K562 (cell line): ENCODE data around the gene FADD. TPM values are rescaled to one million over a fixed set of nuclear protein-coding genes. Genes with fewer than 3 reads are reported as not detected.

Experiments
- ATAC-seq: fragments of 200-7000 bp; cut with Tn5 transposase; 3 replicates; pipeline ENCODE4 v1.9.1; 2020; ENCODE audit warnings: moderate library complexity
- BruUV-seq: library from RNA; stranded (reverse); fragments of 400-500 nt; replicated peaks from 2 replicates; lab custom pipeline; 2021; lab: Mats Ljungman, UMichigan
- CTCF ChIA-PET: fragments of 300-600 bp; formaldehyde crosslinking; extraction: SDS; loops from one replicate; lab custom pipeline; 2021; ENCODE audit warnings: low intra/inter-chr PET ratio; lab: Yijun Ruan, JAX
- POLR2A ChIA-PET: fragments of 300-600, 350-650 bp; sonication (Branson Sonifier 250); formaldehyde crosslinking; extraction: SDS; loops from one replicate; lab custom pipeline; 2021; ENCODE audit warnings: antibody characterized with exemption, inconsistent platforms; lab: Yijun Ruan, JAX
- DNase-seq, 4 experiments: peaks; one replicate each; pipeline versions ENCODE4 v3.0.0 to v3.0.0-alpha.2; 2011 to 2018; ENCODE audit warnings: low spot score in 3 of 4, mixed read lengths in 3 of 4; ENCODE audit errors: extremely low read depth in 1 of 4
- FAIRE-seq: peaks from 2 replicates; lab custom pipeline; 2011; peaks lifted over from hg19 to GRCh38; lab: Jason Lieb, UNC
- H2AFZ ChIP-seq: 2 replicates; pipeline ENCODE4 v1.6.0; 2011; ENCODE audit warnings: low read depth, low read length, control low read depth, inconsistent platforms
- H3K27ac ChIP-seq: fragments of 200-600 bp; 3 replicates; pipeline ENCODE4 v1.8.0; 2011; ENCODE audit warnings: low read depth, mild to moderate bottlenecking, control low read depth, inconsistent platforms, low read length, moderate library complexity, mixed read lengths; ENCODE audit errors: extremely low read depth
- H3K27me3 ChIP-seq, 2 experiments: fragments of 300-600 bp in 1 of 2; 2 replicates in 1 of 2; 3 replicates in 1 of 2; pipeline versions ENCODE4 v1.6.0 to v1.8.0; 2011; ENCODE audit warnings: inconsistent platforms in 2 of 2, low read length in 2 of 2, mild to moderate bottlenecking in 1 of 2, mixed read lengths in 1 of 2, moderate library complexity in 1 of 2; ENCODE audit not compliant: control insufficient read depth in 2 of 2, insufficient read depth in 2 of 2
- H3K36me3 ChIP-seq: fragments of 300-600 bp; 3 replicates; pipeline ENCODE4 v1.8.0; 2011; ENCODE audit warnings: mild to moderate bottlenecking, low read length, inconsistent platforms; ENCODE audit not compliant: control insufficient read depth, insufficient read depth
- H3K4me1 ChIP-seq, 2 experiments: fragments of 200-600 bp in 1 of 2; replicated peaks in 1 of 2; 2 replicates in 1 of 2; 3 replicates in 1 of 2; pipeline versions ENCODE4 v1.5.1 to v1.8.0; 2011; ENCODE audit warnings: inconsistent platforms in 2 of 2, low read length in 2 of 2, mild to moderate bottlenecking in 1 of 2, mixed read lengths in 1 of 2, moderate library complexity in 1 of 2; ENCODE audit not compliant: control insufficient read depth in 2 of 2, insufficient read depth in 2 of 2
- H3K4me2 ChIP-seq: 2 replicates; pipeline ENCODE4 v1.6.1; 2011; ENCODE audit warnings: low read length, control low read depth, inconsistent platforms, mixed read lengths; ENCODE audit not compliant: insufficient read depth
- H3K4me3 ChIP-seq: fragments of 200-600 bp; sonication (generic), shearing (Covaris generic); 2 replicates; pipeline ENCODE4 v1.5.1; 2016; ENCODE audit warnings: control low read depth, inconsistent platforms
- H3K79me2 ChIP-seq: fragments of 200-600 bp; 3 replicates; pipeline ENCODE4 v1.8.0; 2011; ENCODE audit warnings: low read length, inconsistent platforms; ENCODE audit not compliant: control insufficient read depth, insufficient read depth
- H3K9ac ChIP-seq, 2 experiments: 2 replicates each; pipeline versions ENCODE4 v1.6.0 to v1.6.1; 2011; ENCODE audit warnings: low read depth in 2 of 2, low read length in 2 of 2, control low read depth in 1 of 2, inconsistent platforms in 1 of 2, mild to moderate bottlenecking in 1 of 2, mixed read lengths in 1 of 2; ENCODE audit not compliant: insufficient read depth in 1 of 2
- H3K9me1 ChIP-seq: one replicate; pipeline ENCODE4 v1.6.0; 2011; ENCODE audit warnings: inconsistent platforms, mild to moderate bottlenecking, low read length, moderate library complexity; ENCODE audit not compliant: control insufficient read depth, insufficient read depth
- H3K9me3 ChIP-seq: replicated peaks from 2 replicates; pipeline ENCODE4 v1.5.1; 2011; ENCODE audit warnings: low read depth, low read length, inconsistent platforms; ENCODE audit not compliant: control insufficient read depth, insufficient read depth
- H4K20me1 ChIP-seq: replicated peaks from 2 replicates; pipeline ENCODE4 v1.6.1; 2011; ENCODE audit warnings: low read length, inconsistent platforms, mixed read lengths; ENCODE audit not compliant: control insufficient read depth, insufficient read depth
- BCOR ChIP-seq: fragments of 450-650 bp; IDR thresholded peaks from 2 replicates; pipeline ENCODE4 v1.6.1; 2016
- CBFA2T2 ChIP-seq: fragments of 450-650 bp; conservative IDR thresholded peaks from 2 replicates; pipeline ENCODE4 v1.6.1; 2017; ENCODE audit warnings: mild to moderate bottlenecking
- CBX3 ChIP-seq, 2 experiments: IDR thresholded peaks; 1 replicate in 1 of 2; 2 replicates in 1 of 2; pipeline ENCODE4 v1.6.1; 2012; ENCODE audit warnings: inconsistent platforms in 2 of 2, low read length in 2 of 2, borderline replicate concordance in 1 of 2, control low read depth in 1 of 2
- EP300 ChIP-seq: IDR thresholded peaks from 2 replicates; pipeline ENCODE4 v1.6.1; 2012; ENCODE audit warnings: low read length, improper control_type of control experiment
- ETV6 ChIP-seq, 3 experiments: fragments of 150-350 bp in 1 of 3; sonication (generic) in 1 of 3; formaldehyde crosslinking in 1 of 3; IDR thresholded peaks; 2 replicates each; pipeline versions ENCODE4 v1.6.1 to v1.8.0; 2014 to 2022; ENCODE audit warnings: borderline replicate concordance in 2 of 3, low read depth in 2 of 3, antibody characterized with exemption in 1 of 3, low read length in 1 of 3, mild to moderate bottlenecking in 1 of 3, missing genetic modification reagents in 1 of 3
- HIVEP1 ChIP-seq: fragments of 250-450 bp; sonication (Bioruptor Pico); IDR thresholded peaks from 2 replicates; pipeline ENCODE4 v1.4.0; 2020; ENCODE audit warnings: mild to moderate bottlenecking
- MAFF ChIP-seq: IDR thresholded peaks from 2 replicates; pipeline ENCODE4 v1.6.1; 2012; ENCODE audit warnings: low read length, improper control_type of control experiment
- POLR3A ChIP-seq: IDR thresholded peaks from 2 replicates; pipeline ENCODE4 v1.6.1; 2011; ENCODE audit warnings: borderline replicate concordance, mild to moderate bottlenecking, moderate library complexity; ENCODE audit not compliant: insufficient read length, insufficient read depth; ENCODE audit errors: extremely low read depth
- RBM25 ChIP-seq: fragments of 200-400 bp; formaldehyde crosslinking; IDR thresholded peaks from 2 replicates; pipeline ENCODE4 v1.6.1; 2018; ENCODE audit warnings: low read length, low read depth, moderate library complexity; ENCODE audit not compliant: severe bottlenecking
- RFX1 ChIP-seq: fragments of 450-650 bp; IDR thresholded peaks from 2 replicates; pipeline ENCODE4 v1.6.1; 2016; ENCODE audit warnings: mild to moderate bottlenecking, moderate library complexity
- SMARCA5 ChIP-seq: fragments of 450-650 bp; IDR thresholded peaks from 2 replicates; pipeline ENCODE4 v1.6.1; 2016
- SNAPC5 ChIP-seq: fragments of 250-450 bp; sonication (Bioruptor Pico); IDR thresholded peaks from 2 replicates; pipeline ENCODE4 v1.8.0; 2021; ENCODE audit warnings: moderate library complexity, mild to moderate bottlenecking, inconsistent platforms
- TRIM25 ChIP-seq: fragments of 450-650 bp; IDR thresholded peaks from 2 replicates; pipeline ENCODE4 v1.7.0; 2016; ENCODE audit warnings: borderline replicate concordance
- ZNF518B ChIP-seq: fragments of 250-450 bp; sonication (Bioruptor Pico); IDR thresholded peaks from 2 replicates; pipeline ENCODE4 v1.5.0; 2021; ENCODE audit warnings: mild to moderate bottlenecking, moderate library complexity
- ZNF740 ChIP-seq, 3 experiments: fragments of 200-800 bp in 1 of 3; sonication (Bioruptor generic) in 1 of 3; sonication (generic) in 1 of 3; formaldehyde crosslinking in 1 of 3; IDR thresholded peaks; 2 replicates each; pipeline versions ENCODE4 v1.6.1 to v1.8.0; 2016 to 2022; ENCODE audit warnings: mild to moderate bottlenecking in 2 of 3, missing compliant biosample characterization in 2 of 3, missing genetic modification characterization in 2 of 3, missing genetic modification reagents in 1 of 3
- WGBS: fragments of 100-300 bp; shearing (Covaris generic); methylation state at CpG from one replicate; pipeline ENCODE4 v1.1.6; 2016; ENCODE audit warnings: low coverage, mixed read lengths; ENCODE audit not compliant: insufficient coverage; ENCODE audit errors: missing lambda C conversion rate; 5-methylcytosine and 5-hydroxymethylcytosine counted together
- in situ Hi-C: fragments of 300-500 bp; cut with MboI; formaldehyde crosslinking; loops from 4 replicates; pipeline ENCODE4 v1.15.0; 2018; ENCODE audit warnings: inconsistent platforms, mixed read lengths
- intact Hi-C: fragments of 100-400 bp; cut with micrococcal nuclease; formaldehyde crosslinking; loops from 2 replicates; pipeline ENCODE4 v1.14.2; 2022
- polyA plus RNA-seq, 8 experiments: library from polyadenylated mRNA; depleted of rRNA in 4 of 8; stranded (reverse) in 5 of 8; unstranded in 3 of 8; fragments of >200 nt; fragmentation: Nextera tagmentation in 2 of 8; fragmentation: Illumina TruSeq in 1 of 8; extraction: Ambion mirVana in 2 of 8; extraction: Trizol in 1 of 8; gene quantifications; 2 replicates each; pipeline versions ENCODE4 v1.2.1 to v1.2.3, GENCODE V29; 2011 to 2014; ENCODE audit warnings: inconsistent platforms in 1 of 8, missing spikeins in 1 of 8
- total RNA-seq, 7 experiments: library from RNA; depleted of rRNA in 6 of 7; stranded (reverse); fragments of >200 nt in 6 of 7; fragmentation: Illumina TruSeq in 2 of 7; extraction: Trizol in 2 of 7; gene quantifications; 2 replicates each; pipeline versions ENCODE4 v1.2.1 to v1.2.3, GENCODE V29; 2011 to 2021; ENCODE audit warnings: low replicate concordance in 1 of 7

Gene FADD
- total and polyA plus RNA-seq, 9 of the 15 experiments (the other 6 are each of a cell fraction or from before 2014, with no cell fraction given): 0.29 to 26.9 (median 20.4) TPM

- BruUV-seq: no TSS peak
- Histone ChIP-seq H4K20me1 (0 out of 2 replicates have a peak, but pooled peaks cover 6% of the 10 kb centered on the region), H2AFZ (no peak overlapping the region), H3K27me3 (peaks cover 0 to 5% of the 10 kb centered on the region in 2 experiments; a peak in 2 of 5 replicates), H3K9me1 (no peaks in the 10 kb centered on the region), H3K79me2 (no peaks in the 10 kb centered on the region), H3K9me3 (no peaks in the 10 kb centered on the region), H3K36me3 (no peaks in the 10 kb centered on the region), H3K27ac (no peak overlapping the region), H3K4me1 (peaks cover 4 to 5% of the 10 kb centered on the region in 2 experiments; a peak in 3 of 5 replicates), H3K9ac (peak overlapping the region in 1 of 2 experiments; percentile 67; a peak in 1 of 4 replicates), H3K4me3 (no peak overlapping the region), H3K4me2 (0 out of 2 replicates have a peak overlapping the region, but pooled peaks have one; percentile 23)
- ChIA-PET CTCF (no interaction called here), POLR2A (interaction anchor here (1.0 kb wide), 1 partner anchor 151 kb away, joined by 3 read pairs; no protein-coding TSS in a partner anchor)
- FAIRE-seq: no peak
- ATAC-seq: no peak
- DNase-seq: no peak
- 39% methylated on average over 9 of the region's 9 CpGs for WGBS
- intact Hi-C loops (no loop called here), in situ Hi-C loops (no loop called here)
- peak; percentile 24; the same call in 1 of the 2 replicates for TF ChIP-seq SMARCA5
- TF ChIP-seq CBX3 (IDR thresholded peaks at IDR 0.05; ENCODE audit: borderline replicate concordance in 1 of 2, low read length in 2 of 2): no peak
- TF ChIP-seq ZNF518B (CRISPR knock-in tag): no peak
- peak; percentile 69 for TF ChIP-seq RBM25
- TF ChIP-seq TRIM25: no peak
- no peak for TF ChIP-seq MAFF
- no peak for TF ChIP-seq ETV6 (IDR thresholded peaks at IDR 0.05; ENCODE audit: borderline replicate concordance in 1 of 2, low read depth in 2 of 2, low read length in 1 of 2)
- TF ChIP-seq ETV6 (CRISPR knock-in tag; IDR thresholded peaks at IDR 0.05; ENCODE audit: borderline replicate concordance): no peak
- no peak for TF ChIP-seq POLR3A
- TF ChIP-seq BCOR: peak; percentile 65
- no peak for TF ChIP-seq ZNF740 (CRISPR knock-in tag; IDR thresholded peaks at IDR 0.05)
- TF ChIP-seq ZNF740 (tag; IDR thresholded peaks at IDR 0.05): no peak
- no peak for TF ChIP-seq RFX1
- no peak for TF ChIP-seq CBFA2T2
- no peak for TF ChIP-seq SNAPC5 (CRISPR knock-in tag)
- TF ChIP-seq EP300: no peak
- no peak for TF ChIP-seq HIVEP1 (CRISPR knock-in tag)
Measured at GRCh38 chr11:70233962-70234361, 30.9 kb downstream of the FADD start.
